Psoas muscle (tissue), 8 donors: ENCODE results near the gene SYT5. TPM values are rescaled to one million over a fixed set of nuclear protein-coding genes. Genes with fewer than 3 reads are reported as not detected.
"Not testable (repeated sequence)": the region's sequence is repeated elsewhere in the genome, so short reads cannot be mapped to it uniquely, and the experiment has no call there.

Experiments
- ATAC-seq, 4 donors: fragments of 200-7000 bp; cut with Tn5 transposase; one replicate each; pipeline ENCODE4 v1.9.1; 2020; ENCODE audit warnings: moderate library complexity in 3 of 4, mild to moderate bottlenecking in 2 of 4
- DNase-seq, 2 donors: peaks; one replicate each; pipeline ENCODE4 v3.0.0-alpha.2; 2020
- H3K27ac ChIP-seq: fragments of 200-600 bp; one replicate; pipeline ENCODE4 v1.8.0; 2022
- H3K27me3 ChIP-seq, 3 donors: fragments of 200-600 bp in 1 of 3; one replicate each; pipeline versions ENCODE4 v1.6.1 to v1.8.0; 2013 to 2022; ENCODE audit warnings: low read length in 2 of 3, mild to moderate bottlenecking in 2 of 3, moderate library complexity in 1 of 3; ENCODE audit not compliant: insufficient read depth in 3 of 3
- H3K36me3 ChIP-seq, 2 donors: fragments of 200-600 bp in 1 of 2; one replicate each; pipeline versions ENCODE4 v1.6.1 to v1.8.0; 2013 to 2022; ENCODE audit warnings: low read depth in 1 of 2, mild to moderate bottlenecking in 1 of 2, moderate library complexity in 1 of 2; ENCODE audit not compliant: insufficient read depth in 1 of 2
- H3K4me1 ChIP-seq: fragments of 200-600 bp; one replicate; pipeline ENCODE4 v1.8.0; 2022
- H3K4me3 ChIP-seq: fragments of 200-600 bp; one replicate; pipeline ENCODE4 v1.8.0; 2022; ENCODE audit warnings: mild to moderate bottlenecking
- H3K9me3 ChIP-seq: fragments of 200-600 bp; one replicate; pipeline ENCODE4 v1.8.0; 2022
- CTCF ChIP-seq: fragments of 200-600 bp; IDR thresholded peaks from one replicate; pipeline ENCODE4 v1.8.0; 2022; ENCODE audit warnings: antibody characterized with exemption
- WGBS, 3 donors: extraction: QIAGEN DNeasy Blood & Tissue Kit; methylation state at CpG; one replicate each; pipeline versions ENCODE4 v1.1.6 to v1.1.7; 2013; 5-methylcytosine and 5-hydroxymethylcytosine counted together
- intact Hi-C, 2 donors: fragments of 100-400 bp; cut with DNase I; formaldehyde crosslinking; loops; one replicate each; pipeline versions ENCODE4 v1.11.0 to v1.14.2; 2022
- polyA plus RNA-seq, 3 donors: library from polyadenylated mRNA; stranded (reverse); fragments of 200-250 nt; gene quantifications; one replicate each; pipeline ENCODE4 v1.2.3, GENCODE V29; 2013
- total RNA-seq, 4 donors: library from RNA; stranded (reverse); fragmentation: NEBNext Ultra II Directional in 2 of 4; extraction: Animal tissue kit (Norgen Biotek cat#: 25700) in 2 of 4; gene quantifications; one replicate each; pipeline versions ENCODE4 v1.2.1 to v1.2.4, GENCODE V29; 2021 to 2023
- donor health status: healthy with polysubstance abuse.
- donor health status: DM: no; HTN: no; CAD: no; lungs with moderate emphysema.
- donor health status: Bipolar disorder and iron deficiency.
- donor health status: healthy.
- donor health status: DM: yes; HTN: yes; CAD: no.
- donor health status: DM: no; HTN: no; CAD: no.
- donor health status: DM: no; HTN: no; CAD: no.
- donor health status: DM: yes; HTN: yes; CAD: no.

The SYT5 gene
- total and polyA plus RNA-seq, 7 donors: 0.03 to 0.13 TPM; not detected in 5

DNA sequence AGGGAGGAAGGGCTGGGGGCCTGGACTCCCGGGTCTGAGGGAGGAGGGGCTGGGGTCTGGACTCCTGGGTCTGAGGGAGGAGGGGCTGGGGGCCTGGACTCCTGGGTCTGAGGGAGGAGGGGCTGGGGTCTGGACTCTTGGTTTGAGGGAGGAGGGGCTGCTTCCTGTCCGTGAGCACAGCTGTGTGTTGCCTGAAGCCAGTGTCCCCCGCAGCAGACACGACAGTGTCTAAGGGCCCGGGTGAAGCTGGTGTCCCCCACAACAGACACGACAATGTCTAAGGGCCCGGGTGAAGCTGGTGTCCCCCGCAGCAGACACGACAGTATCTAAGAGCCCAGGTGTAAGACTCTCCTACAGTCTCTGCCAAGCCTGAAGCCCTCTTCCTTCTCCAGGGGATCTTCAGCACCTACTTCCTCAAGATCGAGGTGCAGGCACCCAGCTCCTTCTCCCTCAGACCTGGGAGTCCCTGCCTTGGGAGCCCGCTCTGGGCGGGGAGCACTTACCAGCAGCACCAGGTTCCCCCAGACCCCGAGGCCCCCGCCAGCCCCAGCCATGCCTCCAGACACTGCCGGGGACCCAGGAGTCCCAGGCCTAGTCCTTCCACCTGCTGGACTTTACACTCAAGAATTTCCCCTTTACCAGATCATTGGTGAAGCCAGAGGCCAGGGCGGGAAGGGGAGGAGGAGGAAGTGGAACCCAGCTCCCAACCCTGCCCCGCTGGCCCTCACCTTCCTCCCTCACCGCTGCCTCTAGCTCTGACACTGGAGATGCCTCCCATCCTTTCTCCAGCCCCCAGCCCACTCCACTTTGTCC is 29.0 kb upstream of the SYT5 start, which contains the start of gene PTPRH:
TSS of gene PTPRH (minus strand) at position 622 of the 813 bp plus-strand sequence. CDS start at position 554, 68 bp downstream.
- Histone ChIP-seq H3K9me3 (no peaks in the 10 kb centered on the region), H3K36me3 (no peaks in the 10 kb centered on the region), H3K4me1 (peaks cover 4% of the 10 kb centered on the region), H3K4me3 (no peak within 1 kb of the TSS), H3K27me3 (peaks cover 0 to 48% (median 3%) of the 10 kb centered on the region in 3 donors), H3K27ac (no peak within 1 kb of the TSS)
- WGBS, 3 donors: 48 to 53% (median 51%) methylated on average over 17 of the region's 18 CpGs
- intact Hi-C loops: no loop called here
- ATAC-seq (no peak), DNase-seq (no peak)
- no peak for TF ChIP-seq CTCF

DNA sequence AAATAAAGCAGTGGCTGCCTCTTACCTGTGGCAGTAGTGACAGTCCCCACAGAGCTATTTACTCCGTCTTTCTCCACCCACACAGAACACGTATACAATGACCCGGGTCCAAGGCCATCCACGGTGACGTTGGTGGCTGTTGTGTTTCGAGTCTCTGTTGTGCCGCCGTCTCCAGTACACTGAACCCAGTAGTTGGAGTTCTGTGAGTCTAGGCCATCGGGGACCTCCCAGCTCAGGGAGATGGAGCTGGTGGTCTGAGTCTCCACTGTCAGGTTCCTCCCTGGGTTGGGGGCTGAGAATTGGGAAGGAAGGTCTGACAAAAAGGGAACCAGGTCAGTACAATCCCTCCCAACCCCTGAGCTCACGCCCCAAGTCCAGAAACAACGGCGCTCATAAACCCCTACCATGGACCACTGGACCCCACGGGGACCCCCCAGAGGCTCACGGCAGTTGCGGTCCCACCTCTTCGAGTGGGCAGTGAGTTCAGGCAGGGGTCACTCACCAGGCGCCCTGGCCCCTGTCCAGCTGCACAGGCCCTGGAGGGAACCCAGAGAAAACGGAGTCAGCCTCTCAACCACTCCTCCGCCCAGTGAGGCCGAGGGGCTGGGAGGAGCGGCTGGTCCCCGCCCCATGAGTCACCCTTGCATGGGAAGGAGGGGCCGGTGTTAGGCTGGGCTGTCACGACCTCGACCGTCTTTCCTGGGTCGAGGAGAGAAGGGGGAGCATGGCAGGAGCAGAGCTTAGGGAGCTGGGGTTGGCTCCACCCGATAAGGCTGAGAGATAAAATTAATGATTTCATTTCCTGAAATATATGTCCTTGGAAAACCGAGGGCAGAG is 26.8 kb upstream of the SYT5 start:
- Histone ChIP-seq H3K4me1 (peaks cover 4% of the 10 kb centered on the region), H3K27ac (no peak overlapping the region), H3K4me3 (no peak overlapping the region), H3K9me3 (no peaks in the 10 kb centered on the region), H3K36me3 (no peaks in the 10 kb centered on the region), H3K27me3 (peaks cover 0 to 43% (median 2%) of the 10 kb centered on the region in 3 donors)
- DNase-seq: peak; percentile 77 to 83
- ATAC-seq: peak; percentile 57 to 73 (median 60)
- no peak for TF ChIP-seq CTCF
- WGBS, 3 donors: 26 to 30% (median 29%) methylated on average over 28 to 29 of the region's 29 CpGs
- intact Hi-C loops: no loop called here

DNA sequence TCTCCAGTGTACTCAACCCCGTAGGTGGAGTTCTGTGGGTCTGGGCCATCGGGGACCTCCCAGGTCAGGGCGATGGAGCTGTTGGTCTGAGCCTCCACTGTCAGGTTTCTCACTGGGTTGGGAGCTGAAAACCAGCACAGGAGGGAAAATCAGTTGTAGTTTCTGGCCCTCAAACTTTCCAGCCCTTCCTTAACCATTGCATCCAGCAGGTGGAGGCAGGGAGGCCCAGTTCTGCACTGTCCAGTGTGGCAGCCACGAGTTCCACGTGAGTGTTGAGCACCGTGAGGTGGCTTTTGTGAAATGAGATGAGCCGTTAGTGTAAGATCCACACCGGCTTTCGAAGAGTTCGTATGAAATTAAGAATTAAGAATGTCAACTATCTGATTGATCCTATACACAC is 22.1 kb upstream of the SYT5 start:
- H3K27ac ChIP-seq, DNase-seq, H3K4me3 ChIP-seq, H3K36me3 ChIP-seq, intact Hi-C loops, ATAC-seq, H3K9me3 ChIP-seq, H3K4me1 ChIP-seq: not testable (repeated sequence)
- H3K27me3 ChIP-seq: peaks cover 0 to 46% (median 8%) of the 10 kb centered on the region in 3 donors
- whole genome bisulfite sequencing, 3 donors: 58 to 60% (median 59%) methylated on average over 10 of the region's 10 CpGs

GRCh38 chr19:55199620-55200204 is 19.6 kb upstream of the SYT5 start:
- Histone ChIP-seq H3K27ac (no peak overlapping the region), H3K27me3 (peaks cover 0 to 21% (median 8%) of the 10 kb centered on the region in 3 donors), H3K36me3 (no peaks in the 10 kb centered on the region), H3K4me1 (no peaks in the 10 kb centered on the region), H3K9me3 (no peaks in the 10 kb centered on the region), H3K4me3 (no peak overlapping the region)
- intact Hi-C loops: no loop called here
- ATAC-seq (no peak), DNase-seq (no peak)
- WGBS, 3 donors: 46 to 55% (median 49%) methylated on average over 5 of the region's 5 CpGs
- no peak for TF ChIP-seq CTCF

DNA sequence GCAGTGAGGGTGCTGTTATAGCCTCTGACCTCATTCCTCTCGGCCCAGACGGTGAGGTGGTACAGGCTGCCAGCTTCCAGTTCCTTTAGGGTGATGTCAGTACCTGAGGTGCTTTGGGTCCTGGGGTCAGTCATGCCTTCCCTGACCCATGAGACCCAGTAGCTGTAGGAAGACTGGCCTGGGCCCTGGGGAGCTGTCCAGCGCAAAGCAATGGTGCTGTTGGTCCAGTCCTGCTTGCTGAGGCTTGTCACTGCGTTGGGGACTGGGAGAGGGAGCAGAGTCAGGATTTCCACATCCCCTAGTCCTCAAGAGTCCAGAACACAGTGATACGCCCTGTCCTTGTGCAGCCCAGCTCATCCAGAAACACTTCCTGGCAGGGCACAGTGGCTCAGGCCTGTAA is 18.6 kb upstream of the SYT5 start:
- no peaks in the 10 kb centered on the region for H3K36me3 ChIP-seq
- intact Hi-C loops: no loop called here
- TF ChIP-seq CTCF: no peak
- no peaks in the 10 kb centered on the region for H3K9me3 ChIP-seq
- ATAC-seq (no peak), DNase-seq (no peak)
- no peaks in the 10 kb centered on the region for H3K4me1 ChIP-seq
- H3K4me3 ChIP-seq: no peak overlapping the region
- no peak overlapping the region for H3K27ac ChIP-seq
- H3K27me3 ChIP-seq: peaks cover 0 to 17% (median 8%) of the 10 kb centered on the region in 3 donors
- WGBS, 3 donors: 38 to 52% (median 39%) methylated on average over 5 of the region's 5 CpGs
